OCI-LY7 (cell line): ENCODE measurements around the gene SLC24A2.

ENCODE experiments used
- CTCF ChIP-seq: fragments of 200-600 bp; sonication (generic); conservative IDR thresholded peaks from 2 replicates; pipeline ENCODE4 v1.5.1; 2014; ENCODE audit warnings: mild to moderate bottlenecking, antibody characterized with exemption, low read length, moderate library complexity, mixed read lengths
- EZH2phosphoT487 ChIP-seq: fragments of 200-600 bp; sonication (generic); IDR thresholded peaks from 2 replicates; pipeline ENCODE4 v1.6.1; 2018; ENCODE audit warnings: low read depth, borderline replicate concordance, mild to moderate bottlenecking, mixed run types, antibody characterized with exemption, low read length, moderate library complexity, mixed read lengths

GRCh38 chr9:19782005-19782404, 6.8 kb downstream of the SLC24A2 start:
- TF ChIP-seq CTCF (no peak), EZH2phosphoT487 (no peak)
